Urothelium cell line (cell line): ENCODE results near the gene NPLOC4.
A peak's percentile ranks its signal among the peaks of the same experiment; 100 is the strongest.

Experiments used
- DNase-seq: peaks from one replicate; pipeline ENCODE4 v3.0.0; 2011; ENCODE audit warnings: low spot score, mixed read lengths
- FAIRE-seq: peaks from 2 replicates; lab custom pipeline; 2011; peaks lifted over from hg19 to GRCh38; lab: Jason Lieb, UNC

NPLOC4 gene

GRCh38 chr17:81550830-81551457 lies 86.0 kb downstream of the NPLOC4 start:
- FAIRE-seq (no peak), DNase-seq (no peak)

- no peak for DNase-seq
- no peak for FAIRE-seq
Measured at GRCh38 chr17:81550285-81550684, 86.6 kb downstream of the NPLOC4 start.

DNA sequence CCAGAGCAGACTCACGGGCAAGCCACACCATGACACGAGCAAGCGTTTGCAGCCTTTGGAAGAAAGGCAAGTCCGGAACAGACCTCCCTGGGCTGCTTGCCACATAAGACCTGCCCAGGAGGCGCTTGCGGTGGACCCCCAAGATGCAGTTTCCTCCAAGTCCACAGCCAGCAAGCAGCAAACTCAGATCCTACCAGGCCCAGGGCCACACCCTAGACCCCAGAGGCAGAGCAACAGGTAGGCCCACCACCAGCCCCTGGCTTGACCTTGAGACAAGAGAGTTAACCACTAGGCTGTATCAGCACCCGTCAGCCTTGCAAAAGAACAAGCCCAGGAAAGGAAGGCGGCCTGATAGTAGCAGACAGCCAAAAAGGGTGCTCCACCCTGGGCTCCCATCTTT lies 87.1 kb downstream of the NPLOC4 start:
- FAIRE-seq, result no peak
- no peak for DNase-seq

GRCh38 chr17:81549031-81549557 lies 87.8 kb downstream of the NPLOC4 start:
- no peak for DNase-seq
- FAIRE-seq, result no peak

DNA sequence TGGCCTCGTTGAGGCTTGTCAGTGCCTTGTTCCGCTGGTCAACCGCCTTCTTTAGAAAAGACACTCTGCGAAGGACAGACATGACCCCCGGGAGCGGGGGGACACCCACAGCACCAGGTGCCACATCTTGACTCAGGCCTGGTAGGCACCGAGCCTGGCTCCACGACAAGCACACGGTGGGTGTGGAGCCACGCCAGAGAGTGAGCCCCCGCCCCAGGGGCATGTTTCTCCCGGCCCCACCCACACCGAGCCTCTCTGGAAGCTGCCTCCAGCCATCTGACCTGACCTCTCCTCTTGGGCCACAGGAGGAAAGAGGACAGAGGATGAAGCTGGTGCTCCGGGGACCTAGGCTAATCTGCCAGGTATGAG lies 89.3 kb downstream of the NPLOC4 start:
- no peak for FAIRE-seq
- DNase-seq, result no peak

- no peak for DNase-seq
- FAIRE-seq, result peak; percentile 76
Measured at GRCh38 chr17:81546906-81547613, 89.9 kb downstream of the NPLOC4 start.

DNA sequence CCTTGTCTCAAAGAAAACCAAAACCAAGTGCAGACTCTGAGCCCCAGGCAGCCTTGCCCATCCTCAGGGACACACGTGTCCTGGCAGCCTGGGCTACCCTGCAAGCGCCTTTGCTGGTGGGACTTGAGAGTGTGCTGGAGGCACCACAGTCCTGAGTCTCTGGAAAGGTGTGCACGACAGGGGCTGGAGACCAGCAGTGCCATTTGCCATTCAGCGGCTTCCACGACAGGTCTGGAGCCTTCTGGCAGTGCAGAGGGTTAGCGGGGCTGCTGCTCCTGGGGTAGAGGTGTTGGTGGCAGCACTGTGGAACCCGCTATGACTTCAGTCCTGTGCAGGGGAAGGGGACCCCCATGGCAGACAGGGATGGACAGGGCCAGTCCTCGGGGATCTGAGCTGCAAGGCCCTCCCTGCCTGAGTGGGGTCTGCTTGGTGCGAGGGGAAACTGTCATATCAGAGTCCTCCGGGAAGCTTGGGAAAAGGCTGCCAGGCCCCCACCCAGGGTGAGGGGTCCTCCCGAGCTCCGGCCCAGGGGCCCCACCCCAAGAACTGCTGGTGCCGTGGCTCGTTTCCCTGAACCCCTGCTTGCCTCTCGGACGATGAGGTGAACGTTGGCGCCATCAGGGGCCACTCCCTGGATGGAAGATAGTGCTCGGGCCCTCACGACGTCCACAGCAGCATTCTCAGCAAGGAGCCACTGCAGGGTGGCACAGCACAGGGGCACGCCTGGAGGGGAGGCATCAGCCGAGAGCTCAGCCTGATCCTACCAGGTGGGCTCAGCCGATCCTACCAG lies 91.6 kb downstream of the NPLOC4 start:
- DNase-seq (no peak), FAIRE-seq (no peak)

GRCh38 chr17:81544281-81544974 lies 92.5 kb downstream of the NPLOC4 start:
- FAIRE-seq, result no peak
- DNase-seq, result no peak

DNA sequence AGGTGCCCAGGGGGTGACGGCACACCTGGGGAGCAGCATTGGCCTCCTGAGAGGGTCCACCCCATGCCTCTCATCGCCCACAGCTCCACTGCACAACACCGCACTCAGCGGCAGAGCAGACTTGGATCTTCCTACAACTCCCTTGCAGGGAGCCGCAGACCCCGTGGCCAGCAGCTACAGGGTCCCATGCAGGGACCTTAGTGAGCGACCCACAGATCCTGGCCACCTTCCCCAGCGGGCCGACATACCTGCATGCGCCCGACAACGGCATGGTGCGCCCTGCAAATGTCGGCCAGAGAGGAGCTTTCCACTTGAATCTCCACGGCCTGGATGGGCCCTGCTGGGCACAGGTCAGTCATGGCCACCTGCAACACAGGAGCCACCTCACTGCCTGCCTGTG lies 93.2 kb downstream of the NPLOC4 start:
- FAIRE-seq (peak; percentile 79), DNase-seq (no peak)

DNA sequence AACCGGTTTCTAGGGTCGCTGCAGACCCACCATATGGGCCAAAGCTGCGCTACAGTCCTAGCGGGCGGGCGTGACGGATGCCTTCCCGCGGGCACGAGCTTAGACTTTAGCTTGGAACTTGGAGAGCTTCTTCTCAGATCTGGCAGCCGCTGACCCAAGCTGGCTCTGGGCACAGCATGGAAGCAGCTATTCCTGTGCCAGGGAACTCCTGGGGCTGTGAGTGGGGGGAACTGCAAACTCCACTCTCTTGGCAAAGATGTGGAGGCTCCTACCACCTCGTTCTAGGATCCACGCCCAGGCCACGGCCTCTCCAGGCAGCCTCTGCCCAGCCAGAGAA lies 93.6 kb downstream of the NPLOC4 start:
- DNase-seq (no peak), FAIRE-seq (no peak)

DNA sequence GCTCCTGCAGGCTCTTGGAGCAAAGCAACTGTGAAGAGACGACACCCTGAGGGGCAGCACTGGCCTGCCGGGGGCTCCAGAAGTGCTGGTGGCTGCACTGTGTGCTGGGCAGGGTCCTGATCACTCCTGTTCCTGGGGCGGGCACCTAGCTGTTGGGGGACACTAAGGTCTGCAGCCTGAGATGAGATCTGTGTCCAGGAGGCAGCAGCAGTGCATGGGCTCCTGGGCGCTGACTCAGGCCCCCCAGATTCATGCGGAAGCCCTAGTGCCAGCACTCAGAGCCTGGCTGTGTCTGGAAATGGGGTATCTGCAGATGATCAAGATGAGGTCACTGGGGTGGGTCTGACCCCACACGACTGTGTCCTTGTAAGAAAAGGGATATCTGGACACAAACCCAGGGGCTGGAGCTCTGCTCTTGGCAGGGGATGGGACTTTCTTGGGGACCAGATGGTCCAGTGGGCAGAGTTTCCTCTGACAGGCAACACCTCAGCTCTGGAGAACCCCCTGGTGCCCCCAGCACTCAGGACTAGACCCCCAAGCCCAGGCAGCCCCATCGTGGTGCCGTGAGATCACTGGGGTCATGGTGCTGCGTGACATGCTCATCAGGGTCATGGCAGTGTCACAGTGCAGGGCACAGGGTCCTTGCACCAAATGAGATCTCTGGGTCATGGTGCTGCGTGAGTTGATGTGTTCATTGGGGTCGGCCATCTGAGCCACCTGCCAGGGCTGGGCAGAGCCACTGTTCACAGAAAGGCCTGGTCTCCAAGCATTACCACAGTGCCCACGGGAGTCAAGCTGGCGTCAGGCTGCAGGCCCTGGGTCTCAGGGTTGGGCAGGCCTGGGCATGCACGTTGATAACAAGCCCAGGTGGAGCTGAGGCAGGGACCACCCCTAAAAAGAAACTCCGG lies 94.2 kb downstream of the NPLOC4 start:
- FAIRE-seq, result peak; percentile 58
- no peak for DNase-seq

- DNase-seq, result no peak
- no peak for FAIRE-seq
Measured at GRCh38 chr17:81541123-81541522, 95.8 kb downstream of the NPLOC4 start.

GRCh38 chr17:81540676-81541027 lies 96.3 kb downstream of the NPLOC4 start:
- peak; percentile 13 for FAIRE-seq
- DNase-seq, result no peak

- peak; percentile 48 for FAIRE-seq
Measured at GRCh38 chr17:81539961-81540675, 96.8 kb downstream of the NPLOC4 start.

GRCh38 chr17:81539571-81539900 lies 97.4 kb downstream of the NPLOC4 start:
- FAIRE-seq (no peak), DNase-seq (no peak)

More at GRCh38 chr17:81539961-81540675, 96.8 kb downstream of the NPLOC4 start:
- DNase-seq, result no peak

GRCh38 chr17:81538651-81539570 lies 98.0 kb downstream of the NPLOC4 start:
- no peak for DNase-seq
- FAIRE-seq, result peak; percentile 73

GRCh38 chr17:81537856-81538555 lies 98.9 kb downstream of the NPLOC4 start:
- DNase-seq (no peak), FAIRE-seq (peak; percentile 42)

DNA sequence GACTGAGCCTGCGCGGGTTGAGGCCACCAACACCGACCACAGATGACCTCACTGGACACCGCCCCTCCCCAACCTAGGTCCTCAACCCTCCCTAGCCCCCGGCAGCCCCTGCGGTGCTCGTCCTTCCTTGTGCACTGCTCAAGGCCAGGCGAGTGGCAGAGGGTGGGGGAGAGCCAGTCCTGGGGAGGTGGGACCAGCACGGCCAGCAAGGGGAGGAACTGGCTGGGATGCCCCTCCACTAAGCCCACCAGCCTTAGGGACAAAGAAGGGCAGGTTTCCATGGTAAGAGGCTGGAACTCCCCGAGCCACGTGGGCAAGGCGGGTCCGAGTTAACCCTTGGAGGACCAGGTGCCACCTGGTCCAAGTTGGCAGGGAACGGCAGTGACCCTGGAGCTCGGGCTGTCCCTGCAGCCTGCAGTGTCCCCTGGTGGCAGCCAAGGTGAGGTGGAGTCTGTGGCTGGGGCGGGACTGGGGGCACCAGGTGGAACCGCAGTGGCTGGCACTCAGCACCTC lies 99.5 kb downstream of the NPLOC4 start:
- peak; percentile 55 for DNase-seq
- peak; percentile 46 for FAIRE-seq
